Hepatocyte (in vitro differentiated cells): ENCODE measurements around the gene ELL2.

Source experiments
- CTCF ChIP-seq: fragments of 200-600 bp; sonication (generic); IDR thresholded peaks from 2 replicates; pipeline ENCODE4 v1.5.1; 2016; ENCODE audit warnings: antibody characterized with exemption, mild to moderate bottlenecking; ENCODE audit not compliant: poor library complexity
- EZH2phosphoT487 ChIP-seq: fragments of 200-600 bp; sonication (generic); IDR thresholded peaks from one replicate; pipeline ENCODE4 v1.6.1; 2018; ENCODE audit warnings: antibody characterized with exemption, mild to moderate bottlenecking, low read depth, moderate library complexity; ENCODE audit not compliant: unreplicated experiment, severe bottlenecking

- TF ChIP-seq CTCF (no peak), EZH2phosphoT487 (no peak)
Measured at GRCh38 chr5:95919658-95920057, 42.0 kb downstream of the ELL2 start.
